A549 (cell line): ENCODE measurements around the gene TFF2. TPM values are rescaled to one million over a fixed set of nuclear protein-coding genes. Genes with fewer than 3 reads are reported as not detected.

Source experiments
- ATAC-seq, 2 experiments: fragments of 200-7000 bp in 1 of 2; fragments of >200 bp in 1 of 2; cut with Nextera tagmentation in 1 of 2; cut with Tn5 transposase in 1 of 2; 3 replicates each; pipeline versions ENCODE4 v1.8.0 to v1.9.1; 2018 to 2020; ENCODE audit warnings: mild to moderate bottlenecking in 1 of 2, moderate library complexity in 1 of 2
- CTCF ChIA-PET: fragments of 300-600 bp; sonication (Branson Sonifier 250); formaldehyde crosslinking; extraction: SDS; loops from one replicate; lab custom pipeline; 2021; ENCODE audit warnings: antibody characterized with exemption, inconsistent platforms; lab: Yijun Ruan, JAX
- POLR2A ChIA-PET: fragments of 350-600 bp; formaldehyde crosslinking; extraction: SDS; loops from one replicate; lab custom pipeline; 2021; ENCODE audit warnings: antibody characterized with exemption, inconsistent platforms; lab: Yijun Ruan, JAX
- DNase-seq, 2 experiments: peaks; one replicate each; pipeline versions ENCODE4 v3.0.0 to v3.0.0-alpha.2; 2011 to 2016; ENCODE audit warnings: low read depth in 1 of 2, low spot score in 1 of 2
- FAIRE-seq: peaks from 2 replicates; lab custom pipeline; 2011; peaks lifted over from hg19 to GRCh38; lab: Jason Lieb, UNC
- H3K27ac ChIP-seq, 2 experiments: fragments of >200 bp; sonication (Bioruptor Twin); formaldehyde crosslinking; 3 replicates each; pipeline ENCODE4 v1.5.1; 2016 to 2017
- H3K4me1 ChIP-seq: fragments of >200 bp; sonication (Bioruptor Twin); formaldehyde crosslinking; 3 replicates; pipeline ENCODE4 v1.6.1; 2016
- H3K4me2 ChIP-seq: fragments of >200 bp; sonication (Bioruptor Twin); formaldehyde crosslinking; 3 replicates; pipeline ENCODE4 v1.6.1; 2016
- H3K4me3 ChIP-seq: fragments of >200 bp; sonication (Bioruptor Twin); formaldehyde crosslinking; 3 replicates; pipeline ENCODE4 v1.5.1; 2016
- H3K9me3 ChIP-seq: fragments of >200 bp; sonication (Bioruptor Twin); formaldehyde crosslinking; 3 replicates; pipeline ENCODE4 v1.6.1; 2016
- ATOH8 ChIP-seq: fragments of 250-450 bp; sonication (Bioruptor Pico); IDR thresholded peaks from 2 replicates; pipeline ENCODE4 v1.5.0; 2020; ENCODE audit warnings: low read depth, mild to moderate bottlenecking, moderate library complexity
- BHLHE40 ChIP-seq: IDR thresholded peaks from 2 replicates; pipeline ENCODE4 v1.6.1; 2012; ENCODE audit warnings: low read depth, low read length, inconsistent platforms
- CBX2 ChIP-seq: fragments of 200-600 bp; sonication (generic); IDR thresholded peaks from 2 replicates; pipeline ENCODE4 v1.6.1; 2016; ENCODE audit warnings: low read depth, mild to moderate bottlenecking, borderline replicate concordance
- CBX8 ChIP-seq: fragments of 200-600 bp; sonication (generic); IDR thresholded peaks from 2 replicates; pipeline ENCODE4 v1.6.1; 2016
- CHD2 ChIP-seq: fragments of 150-350 bp; IDR thresholded peaks from 2 replicates; pipeline ENCODE4 v1.6.1; 2014; ENCODE audit warnings: low read length; ENCODE audit not compliant: partially characterized antibody
- CHD4 ChIP-seq: fragments of 200-600 bp; sonication (generic); IDR thresholded peaks from 2 replicates; pipeline ENCODE4 v1.6.1; 2016; ENCODE audit warnings: antibody characterized with exemption, mild to moderate bottlenecking, borderline replicate concordance
- EHF ChIP-seq: fragments of 250-450 bp; sonication (Bioruptor Pico); IDR thresholded peaks from 2 replicates; pipeline ENCODE4 v1.5.0; 2020; ENCODE audit warnings: mild to moderate bottlenecking
- EP300 ChIP-seq, 2 experiments: fragments of >200 bp; sonication (Bioruptor Twin); formaldehyde crosslinking; IDR thresholded peaks; 2 replicates in 1 of 2; 3 replicates in 1 of 2; pipeline ENCODE4 v1.6.1; 2016 to 2017
- FOSB ChIP-seq: fragments of 250-450 bp; sonication (Bioruptor Pico); IDR thresholded peaks from 2 replicates; pipeline ENCODE4 v1.5.0; 2020; ENCODE audit warnings: mild to moderate bottlenecking, moderate library complexity
- FOXS1 ChIP-seq: fragments of 250-450 bp; sonication (Bioruptor Pico); IDR thresholded peaks from 2 replicates; pipeline ENCODE4 v1.5.0; 2020; ENCODE audit warnings: mild to moderate bottlenecking, moderate library complexity
- HMGXB4 ChIP-seq: fragments of 250-450 bp; sonication (Bioruptor Pico); IDR thresholded peaks from 2 replicates; pipeline ENCODE4 v1.5.0; 2021; ENCODE audit warnings: mild to moderate bottlenecking, moderate library complexity, borderline replicate concordance
- HOXA7 ChIP-seq: fragments of 250-450 bp; sonication (Bioruptor Pico); IDR thresholded peaks from 2 replicates; pipeline ENCODE4 v1.5.0; 2020; ENCODE audit warnings: mild to moderate bottlenecking, moderate library complexity
- HOXB13 ChIP-seq: fragments of 250-450 bp; sonication (Bioruptor Pico); IDR thresholded peaks from 2 replicates; pipeline ENCODE4 v1.5.0; 2020; ENCODE audit warnings: low read depth, mild to moderate bottlenecking, moderate library complexity
- HOXB5 ChIP-seq: fragments of 250-450 bp; sonication (Bioruptor Pico); IDR thresholded peaks from 2 replicates; pipeline ENCODE4 v1.5.0; 2020; ENCODE audit warnings: mild to moderate bottlenecking, moderate library complexity
- KDM5A ChIP-seq: fragments of 200-600 bp; sonication (generic); IDR thresholded peaks from 2 replicates; pipeline ENCODE4 v1.6.1; 2016; ENCODE audit warnings: antibody characterized with exemption, mild to moderate bottlenecking
- MAFK ChIP-seq: fragments of 450-650 bp; IDR thresholded peaks from 2 replicates; pipeline ENCODE4 v1.6.1; 2014; ENCODE audit not compliant: partially characterized antibody
- MAX ChIP-seq: IDR thresholded peaks from 2 replicates; pipeline ENCODE4 v1.6.1; 2012
- PBX3 ChIP-seq: IDR thresholded peaks from 2 replicates; pipeline ENCODE4 v1.6.1; 2012
- PHF8 ChIP-seq: fragments of 200-600 bp; sonication (generic); IDR thresholded peaks from 2 replicates; pipeline ENCODE4 v1.6.1; 2016; ENCODE audit warnings: low read depth, mild to moderate bottlenecking, antibody characterized with exemption, moderate library complexity, borderline replicate concordance
- POLR2A ChIP-seq: IDR thresholded peaks from 2 replicates; pipeline ENCODE4 v1.6.1; 2012; ENCODE audit warnings: mild to moderate bottlenecking, low read length
- RAD21 ChIP-seq, 2 experiments: fragments of >200 bp in 1 of 2; sonication (Bioruptor Twin) in 1 of 2; formaldehyde crosslinking in 1 of 2; IDR thresholded peaks in 1 of 2; conservative IDR thresholded peaks in 1 of 2; 2 replicates in 1 of 2; 3 replicates in 1 of 2; pipeline ENCODE4 v1.6.1; 2012 to 2018; ENCODE audit warnings: inconsistent platforms in 1 of 2
- REST ChIP-seq: fragments of 200-600 bp; sonication (generic); IDR thresholded peaks from 2 replicates; pipeline ENCODE4 v1.6.1; 2016; ENCODE audit warnings: antibody characterized with exemption, mild to moderate bottlenecking, moderate library complexity
- RNF2 ChIP-seq: fragments of 200-600 bp; sonication (generic); IDR thresholded peaks from 2 replicates; pipeline ENCODE4 v1.6.1; 2016; ENCODE audit warnings: low read depth, mild to moderate bottlenecking, antibody characterized with exemption, moderate library complexity, borderline replicate concordance
- TFCP2L1 ChIP-seq: fragments of 250-450 bp; sonication (Bioruptor Pico); IDR thresholded peaks from 2 replicates; pipeline ENCODE4 v1.5.0; 2021; ENCODE audit warnings: mild to moderate bottlenecking
- ZFP36 ChIP-seq: fragments of 450-650 bp; IDR thresholded peaks from 2 replicates; pipeline ENCODE4 v1.6.1; 2014; ENCODE audit warnings: borderline replicate concordance; ENCODE audit not compliant: partially characterized antibody
- ZNF302 ChIP-seq: fragments of 250-450 bp; sonication (Bioruptor Pico); IDR thresholded peaks from 2 replicates; pipeline ENCODE4 v1.9.0; 2021; ENCODE audit warnings: inconsistent platforms, mild to moderate bottlenecking, moderate library complexity
- ZSCAN20 ChIP-seq: fragments of 250-450 bp; sonication (Bioruptor Pico); IDR thresholded peaks from 2 replicates; pipeline ENCODE4 v1.8.0; 2022; ENCODE audit warnings: mild to moderate bottlenecking, moderate library complexity
- WGBS: methylation state at CpG from one replicate; pipeline ENCODE4 v1.1.6; 2017; ENCODE audit errors: missing lambda C conversion rate; 5-methylcytosine and 5-hydroxymethylcytosine counted together
- polyA plus RNA-seq, 4 experiments: library from polyadenylated mRNA; depleted of rRNA in 3 of 4; stranded (reverse); fragments of >200 nt; fragmentation: RNase III in 1 of 4; extraction: RNeasy Plus Mini Kit Qiagen cat#74134 plus additional on column Dnase treatment in 1 of 4; gene quantifications; 2 replicates in 3 of 4; 3 replicates in 1 of 4; pipeline ENCODE4 v1.2.3, GENCODE V29; 2011 to 2017

The TFF2 gene
- polyA plus RNA-seq, 2 of the 4 experiments (the other 2 are of a cell fraction), result not detected

- POLR2A ChIA-PET, result no interaction called here
- 81% methylated on average over 9 of the region's 9 CpGs for WGBS
- ATAC-seq, result no peak
These were observed 11.9 kb upstream of the TFF2 start for GRCh38 chr21:42362700-42363099.

GRCh38 chr21:42362198-42362597 is 11.4 kb upstream of the TFF2 start:
- Histone ChIP-seq H3K4me1 (peaks cover 20% of the 10 kb centered on the region), H3K4me2 (no peak overlapping the region), H3K4me3 (no peak overlapping the region), H3K27ac (no peak overlapping the region), H3K9me3 (no peaks in the 10 kb centered on the region)
- DNase-seq (no peak), FAIRE-seq (no peak), ATAC-seq (no peak)
- no peak for TF ChIP-seq FOSB (CRISPR knock-in tag)
- no peak for TF ChIP-seq ZFP36
- TF ChIP-seq ATOH8 (CRISPR knock-in tag), result no peak
- no peak for TF ChIP-seq RNF2
- no peak for TF ChIP-seq POLR2A
- no peak for TF ChIP-seq EP300 (IDR thresholded peaks at IDR 0.05)
- TF ChIP-seq KDM5A, result no peak
- no peak for TF ChIP-seq PHF8
- TF ChIP-seq CBX2, result no peak
- no peak for TF ChIP-seq ZSCAN20 (CRISPR knock-in tag)
- no peak for TF ChIP-seq TFCP2L1 (CRISPR knock-in tag)
- no peak for TF ChIP-seq BHLHE40
- 84% methylated on average over 12 of the region's 12 CpGs for WGBS
- ChIA-PET CTCF (interaction anchor here (0.6 to 2.1 kb wide), 2 partner anchors 24 to 118 kb away, joined by 3 to 8 read pairs; no protein-coding TSS in a partner anchor), POLR2A (no interaction called here)

More at GRCh38 chr21:42362700-42363099, 11.9 kb upstream of the TFF2 start:
- Histone ChIP-seq H3K4me3 (no peak overlapping the region), H3K27ac (no peak overlapping the region), H3K4me1 (peaks cover 23% of the 10 kb centered on the region), H3K9me3 (no peaks in the 10 kb centered on the region), H3K4me2 (no peak overlapping the region)
- CTCF ChIA-PET, result no interaction called here
- DNase-seq (no peak), FAIRE-seq (no peak)
- no peak for TF ChIP-seq HOXB5 (CRISPR knock-in tag)
- no peak for TF ChIP-seq HOXA7 (CRISPR knock-in tag)
- no peak for TF ChIP-seq EHF (CRISPR knock-in tag)
- TF ChIP-seq HOXB13 (CRISPR knock-in tag), result no peak
- no peak for TF ChIP-seq CHD2

- Histone ChIP-seq H3K4me2 (no peak overlapping the region), H3K27ac (no peak overlapping the region), H3K9me3 (no peaks in the 10 kb centered on the region), H3K4me3 (no peak overlapping the region), H3K4me1 (peaks cover 11% of the 10 kb centered on the region)
- ChIA-PET POLR2A (no interaction called here), CTCF (interaction anchor here (0.6 to 2.1 kb wide), 5 partner anchors 11 to 213 kb away, joined by 3 to 8 read pairs (median 4); no protein-coding TSS in a partner anchor)
- no peak for DNase-seq
- WGBS, result 45% methylated on average over 5 of the region's 7 CpGs
- FAIRE-seq, result no peak
- TF ChIP-seq PHF8, result no peak
- TF ChIP-seq CHD4, result no peak
- no peak for TF ChIP-seq HMGXB4 (CRISPR knock-in tag)
- no peak for TF ChIP-seq REST
- TF ChIP-seq MAFK, result no peak
- TF ChIP-seq CBX8, result no peak
- TF ChIP-seq ZFP36, result no peak
- no peak for TF ChIP-seq PBX3
- no peak for TF ChIP-seq EP300 (IDR thresholded peaks at IDR 0.05)
- TF ChIP-seq MAX, result no peak
- no peak for TF ChIP-seq RAD21 (conservative IDR thresholded peaks at IDR 0.05 in 1 of 2, IDR thresholded peaks at IDR 0.05 in 1 of 2)
- TF ChIP-seq EHF (CRISPR knock-in tag), result no peak
- no peak for TF ChIP-seq ZNF302
- TF ChIP-seq FOXS1 (CRISPR knock-in tag), result no peak
- TF ChIP-seq BHLHE40, result no peak
- no peak for TF ChIP-seq HOXA7 (CRISPR knock-in tag)
- ATAC-seq, result no peak
These were observed 10.5 kb upstream of the TFF2 start for GRCh38 chr21:42361286-42361685.
